Measurements from ENCODE around the gene ERVV-1.

Gene ERVV-1

DNA sequence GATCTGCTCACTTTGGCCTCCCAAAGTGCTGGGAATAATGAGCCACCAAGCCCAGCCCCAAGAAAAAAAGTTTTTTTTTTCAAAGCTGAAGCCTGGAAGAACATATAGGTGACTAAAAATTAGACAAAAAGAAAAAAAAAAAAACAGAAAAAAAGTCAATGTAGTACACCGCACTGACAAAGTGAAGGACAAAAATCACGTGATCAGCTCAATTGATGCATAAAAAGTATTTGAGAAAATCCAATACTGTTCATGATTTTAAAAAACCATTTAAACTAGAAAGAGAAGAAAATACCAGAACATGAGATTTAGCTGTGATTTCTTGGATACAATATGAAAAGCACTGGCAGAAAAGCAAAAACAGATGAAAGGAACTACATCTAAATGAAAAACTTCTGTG is 20.3 kb downstream of the ERVV-1 start:
- no peak for DNase-seq

DNA sequence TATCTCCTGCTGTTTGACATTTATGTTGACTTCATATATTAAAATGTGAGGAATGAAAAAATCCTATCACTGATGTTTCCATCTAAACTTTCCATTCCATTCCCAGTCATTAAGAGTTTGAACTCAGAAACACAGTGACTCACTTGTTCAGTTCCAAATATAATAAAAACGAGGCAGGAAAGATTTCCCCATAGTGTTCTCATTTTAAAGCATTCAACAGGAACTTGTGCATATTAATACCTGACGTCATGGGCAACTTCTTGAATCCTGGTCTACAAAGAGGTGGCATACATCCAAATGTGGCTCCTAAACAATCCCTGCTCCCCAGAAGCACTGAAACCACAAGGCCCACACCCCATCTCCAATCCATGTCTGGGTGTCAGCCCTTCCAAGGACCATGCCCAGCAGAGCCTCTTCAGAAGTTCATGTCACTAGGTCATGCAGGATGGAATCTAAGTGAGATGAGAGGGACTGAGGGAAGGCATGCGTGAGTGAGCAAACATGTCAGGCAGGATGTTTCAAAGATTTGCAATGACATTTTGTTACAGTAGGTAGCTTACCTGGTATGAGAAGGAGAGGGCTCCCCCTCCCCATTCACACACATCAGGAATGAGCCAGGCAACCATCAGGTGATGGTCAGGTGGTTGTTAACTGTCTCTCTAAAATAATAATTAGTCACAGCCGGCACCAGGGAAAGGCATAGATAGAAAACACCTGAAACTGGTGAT is 21.4 kb downstream of the ERVV-1 start:
- no peak for DNase-seq

DNA sequence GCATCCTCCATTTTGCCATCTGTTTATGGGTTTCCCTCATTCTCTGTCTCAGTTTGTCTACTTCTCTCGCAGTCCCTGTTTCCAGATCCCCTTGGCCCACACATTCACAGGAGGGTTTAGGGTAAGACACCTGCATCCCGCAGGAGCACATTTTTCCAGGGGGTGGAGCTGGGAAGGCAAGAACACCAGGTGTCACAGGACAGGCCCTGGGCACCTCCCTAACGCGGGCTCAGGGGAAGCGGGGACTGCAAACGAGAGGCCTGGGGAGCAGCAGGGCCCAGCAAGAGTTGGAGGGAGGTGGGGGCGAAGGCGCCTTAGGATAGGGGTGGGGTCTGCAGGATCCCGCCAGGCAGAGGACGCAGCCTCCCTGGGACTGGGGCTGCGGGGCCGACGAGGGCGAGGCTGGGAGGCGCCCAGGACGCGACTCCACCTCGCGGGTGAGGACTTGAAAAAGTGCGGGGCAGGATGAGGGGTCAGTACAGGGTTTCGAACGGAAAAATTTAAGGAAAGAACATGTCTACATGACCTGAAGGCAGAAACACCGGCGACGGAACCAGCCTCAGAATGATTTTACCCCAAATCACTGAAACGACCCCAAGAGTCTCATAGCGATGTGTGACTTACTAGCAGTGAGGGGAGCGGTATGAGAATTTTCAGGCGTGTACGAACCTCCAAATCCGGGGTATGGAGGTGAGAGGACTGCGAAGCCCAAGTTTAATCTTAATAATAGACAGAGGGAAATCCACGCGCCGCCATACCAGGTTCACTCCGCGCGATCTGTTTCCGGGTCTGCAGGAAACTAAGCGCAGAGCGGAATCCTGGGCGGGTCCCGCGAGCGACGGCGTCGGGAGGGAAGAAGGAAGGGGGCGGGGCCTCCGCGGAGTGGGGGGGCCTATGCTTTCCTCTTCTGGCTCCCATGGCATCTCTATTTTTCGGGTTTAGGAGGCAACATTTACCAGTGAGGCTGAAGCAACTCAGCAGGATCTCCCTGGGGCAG is 23.7 kb downstream of the ERVV-1 start:
- DNase-seq: no peak

DNA sequence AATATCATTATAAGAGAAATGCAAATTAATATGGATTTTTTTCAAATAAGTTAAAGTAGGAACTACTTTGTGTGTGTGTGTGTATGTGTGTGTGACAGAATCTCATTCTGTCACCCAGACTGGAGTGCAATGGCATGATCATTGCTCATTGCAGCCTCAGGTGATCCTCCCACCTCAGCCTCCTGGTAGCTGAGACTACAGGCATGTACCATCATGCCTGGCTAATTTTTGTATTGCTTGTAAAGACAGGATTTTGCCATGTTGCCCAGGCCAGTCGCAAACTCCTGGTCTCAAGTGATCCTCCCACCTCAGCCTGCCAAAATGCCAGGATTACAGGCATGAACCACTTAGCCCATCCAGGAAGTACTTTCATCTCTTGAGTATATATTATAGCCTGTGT is 27.6 kb downstream of the ERVV-1 start:
- DNase-seq: no peak

DNA sequence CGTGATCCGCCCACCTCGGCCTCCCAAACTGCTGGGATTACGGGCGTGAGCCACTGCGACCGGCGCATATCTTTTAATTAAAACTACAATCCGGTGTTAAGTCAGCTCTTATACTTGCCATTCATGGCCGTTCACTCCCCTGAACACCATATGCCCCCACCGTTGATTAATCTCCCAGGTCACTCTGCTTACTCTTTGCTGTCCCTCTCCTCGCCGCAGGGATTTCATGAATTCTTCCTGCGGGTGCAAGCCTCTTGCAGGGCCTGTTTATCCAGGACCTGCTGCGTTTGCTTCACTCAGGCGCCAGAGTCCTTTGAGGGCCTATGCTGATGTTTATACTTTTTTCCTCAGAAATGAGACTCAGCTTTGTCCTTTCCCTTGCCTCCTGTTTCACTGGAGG is 31.8 kb downstream of the ERVV-1 start:
- DNase-seq: no peak

DNA sequence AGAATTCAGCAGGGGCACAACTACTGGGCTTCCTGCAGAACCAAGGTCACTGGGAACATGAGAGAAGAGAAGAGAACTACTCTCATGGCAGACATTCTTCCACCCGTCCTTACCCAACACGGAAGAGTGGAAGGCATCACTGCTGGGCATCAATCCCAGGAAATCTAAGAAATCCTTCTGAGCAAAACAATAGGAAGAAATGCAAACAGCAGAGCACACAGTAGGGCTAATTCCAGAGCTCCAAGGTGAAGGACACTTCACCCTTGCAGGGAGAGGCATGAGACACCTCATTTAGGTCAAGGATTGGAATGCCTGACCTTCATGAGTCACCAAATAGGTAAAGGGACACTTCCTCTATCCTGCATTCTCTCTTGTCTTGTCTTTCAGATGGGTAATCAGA is 33.7 kb downstream of the ERVV-1 start:
- no peak for DNase-seq

DNA sequence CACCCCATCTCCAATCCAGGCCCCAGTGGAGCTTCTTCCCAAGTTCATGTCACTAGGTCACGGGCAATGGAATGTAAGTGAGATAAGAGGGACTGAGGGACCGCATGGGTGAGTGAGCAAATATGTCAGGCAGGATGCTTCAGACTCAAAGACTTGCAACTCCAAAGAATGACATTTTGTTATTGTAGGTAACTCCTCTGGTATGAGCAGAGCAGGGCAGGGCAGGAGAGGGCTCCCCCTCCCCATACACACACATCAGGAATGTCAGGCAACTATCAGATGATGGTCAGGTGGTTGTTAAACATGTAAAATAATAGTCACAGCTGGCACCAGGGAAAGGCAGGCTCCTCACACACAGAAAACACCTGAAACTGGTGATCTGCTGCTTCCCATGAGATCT is 41.4 kb downstream of the ERVV-1 start:
- DNase-seq: no peak

DNA sequence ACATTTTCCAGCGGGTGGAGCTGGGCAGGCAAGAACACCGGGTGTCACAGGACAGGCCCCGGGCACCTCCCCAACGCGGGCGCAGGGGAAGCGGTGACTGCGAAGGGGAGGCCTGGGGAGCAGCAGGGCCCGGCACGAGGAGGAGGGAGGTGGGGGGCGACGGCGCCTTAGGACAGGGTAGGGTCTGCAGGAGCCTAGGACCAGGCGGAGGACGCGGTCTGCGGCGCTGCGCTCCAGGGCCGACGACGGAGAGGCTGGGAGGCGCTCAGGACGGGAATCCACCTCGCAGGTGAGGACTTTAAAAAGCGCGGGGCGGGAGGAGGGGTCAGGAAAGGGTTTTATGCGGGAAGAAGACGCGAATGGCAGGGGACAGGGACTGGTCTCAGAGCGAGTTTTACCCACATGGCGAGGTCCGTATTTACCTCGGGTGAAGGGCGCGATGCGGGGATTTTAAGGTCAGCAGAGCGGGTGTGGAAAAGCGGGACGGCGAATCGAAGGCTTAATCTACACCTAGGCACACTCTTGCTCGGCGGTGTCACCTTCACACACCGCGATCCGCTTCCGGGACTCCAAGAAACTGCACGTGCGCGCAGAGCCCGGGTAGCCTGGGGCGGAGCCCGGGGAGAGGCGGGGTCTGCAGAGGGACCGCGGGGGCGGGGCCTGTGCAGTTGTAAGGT is 44.3 kb downstream of the ERVV-1 start:
- DNase-seq: peak; percentile 50

All from DMS79 (cell line).